PFSK-1 (cell line): ENCODE results near the gene PTPRT.

Source experiments
- FOXP2 ChIP-seq: optimal IDR thresholded peaks from 2 replicates; pipeline ENCODE3; 2011; ENCODE audit warnings: borderline replicate concordance, control low read depth, inconsistent platforms; ENCODE audit not compliant: insufficient read depth; ENCODE audit errors: extremely low read length, extremely low read depth
- POLR2AphosphoS5 ChIP-seq: IDR thresholded peaks from 2 replicates; pipeline ENCODE4 v1.6.1; 2012; ENCODE audit warnings: low read depth, mild to moderate bottlenecking, control low read depth, low read length, moderate library complexity
- REST ChIP-seq, 2 experiments: IDR thresholded peaks; 2 replicates each; pipeline versions ENCODE4 v1.6.1 to v1.8.0; 2011 to 2012; ENCODE audit warnings: low read depth in 2 of 2, low read length in 2 of 2, control low read depth in 1 of 2, inconsistent platforms in 1 of 2, mild to moderate bottlenecking in 1 of 2, moderate library complexity in 1 of 2; ENCODE audit not compliant: insufficient read depth in 1 of 2
- SIN3A ChIP-seq: IDR thresholded peaks from 2 replicates; pipeline ENCODE4 v1.6.1; 2012; ENCODE audit warnings: mild to moderate bottlenecking, low read length, moderate library complexity, borderline replicate concordance; ENCODE audit not compliant: insufficient read depth
- TAF1 ChIP-seq: IDR thresholded peaks from 2 replicates; pipeline ENCODE4 v1.6.1; 2012; ENCODE audit warnings: low read length, control low read depth, borderline replicate concordance; ENCODE audit not compliant: insufficient read depth

The PTPRT gene

DNA sequence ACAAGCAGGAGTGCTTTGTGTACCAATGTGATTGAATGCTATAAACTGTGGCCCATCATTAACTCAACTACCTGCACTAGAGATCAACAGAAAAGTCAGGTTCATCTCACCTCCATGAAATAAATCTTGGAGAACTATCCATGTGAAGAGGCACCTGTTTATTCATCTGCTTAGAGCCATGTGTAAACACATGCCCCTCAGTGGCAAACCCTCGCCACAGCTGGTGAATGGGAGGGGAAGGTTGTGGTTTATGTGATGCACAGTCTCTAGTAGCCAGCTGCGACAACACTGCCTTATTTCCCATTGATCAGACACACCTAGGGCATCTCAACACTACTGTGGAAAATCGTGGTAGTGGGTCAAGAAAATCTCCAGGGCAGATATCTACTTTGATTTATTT is 640.2 kb downstream of the PTPRT start:
- TF ChIP-seq SIN3A = no peak
- TF ChIP-seq FOXP2 = no peak
- TF ChIP-seq REST (IDR thresholded peaks at IDR 0.05; ENCODE audit: insufficient read depth in 1 of 2, low read depth in 2 of 2, low read length in 2 of 2) = no peak
- no peak for TF ChIP-seq TAF1
- no peak for TF ChIP-seq POLR2AphosphoS5

- TF ChIP-seq SIN3A (no peak), FOXP2 (no peak), TAF1 (no peak), REST (IDR thresholded peaks at IDR 0.05; ENCODE audit: insufficient read depth in 1 of 2, low read depth in 2 of 2, low read length in 2 of 2) (no peak)
Observed at GRCh38 chr20:42544926-42545325, 644.8 kb downstream of the PTPRT start.

DNA sequence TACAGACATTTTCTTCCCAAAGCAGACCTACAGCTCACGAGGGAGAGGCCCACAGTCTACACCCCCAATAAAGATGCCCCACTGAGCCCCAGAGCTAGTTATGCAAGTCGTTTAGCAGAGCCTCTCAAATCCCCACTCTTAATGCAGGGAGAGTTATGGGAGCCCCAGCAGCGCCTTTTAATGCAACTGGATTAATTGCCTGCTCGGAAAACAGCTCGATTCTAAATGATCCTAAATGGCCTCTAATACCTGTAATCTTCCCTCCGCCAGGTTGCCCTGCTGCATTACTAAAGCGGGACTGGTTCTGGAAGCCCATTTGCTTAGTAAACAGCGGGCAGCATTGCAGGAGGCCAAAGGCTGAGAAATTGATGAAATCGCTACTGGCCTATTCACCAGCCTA is 656.9 kb downstream of the PTPRT start:
- TF ChIP-seq FOXP2 = no peak
- no peak for TF ChIP-seq POLR2AphosphoS5
- no peak for TF ChIP-seq REST (IDR thresholded peaks at IDR 0.05; ENCODE audit: insufficient read depth in 1 of 2, low read depth in 2 of 2, low read length in 2 of 2)
- TF ChIP-seq SIN3A = no peak
- no peak for TF ChIP-seq TAF1

DNA sequence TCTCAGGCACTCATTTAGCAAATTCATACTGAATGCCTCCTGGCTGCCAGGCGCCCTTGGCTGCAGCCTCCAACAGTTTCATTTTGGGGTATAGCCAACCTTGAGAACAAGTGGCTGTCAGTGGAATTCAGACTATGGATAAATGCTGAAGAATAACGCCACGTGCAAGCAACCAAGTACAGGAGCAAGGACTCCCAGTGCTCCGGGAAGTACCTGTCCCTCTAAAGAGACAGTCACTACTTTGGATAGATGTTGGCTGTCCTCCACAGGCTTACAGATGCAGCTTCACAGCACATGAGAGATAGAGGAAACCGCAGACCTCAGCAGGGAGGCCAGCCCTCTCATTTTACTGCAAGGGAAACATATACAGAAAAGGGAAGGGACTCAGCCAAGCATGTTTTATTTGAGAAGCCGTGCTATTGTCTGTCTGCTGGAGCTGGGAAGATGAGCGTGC is 658.2 kb downstream of the PTPRT start:
- no peak for TF ChIP-seq FOXP2
- TF ChIP-seq POLR2AphosphoS5 = no peak
- no peak for TF ChIP-seq SIN3A
- no peak for TF ChIP-seq REST (IDR thresholded peaks at IDR 0.05; ENCODE audit: insufficient read depth in 1 of 2, low read depth in 2 of 2, low read length in 2 of 2)
- TF ChIP-seq TAF1 = no peak

GRCh38 chr20:42530855-42531448 is 658.8 kb downstream of the PTPRT start:
- TF ChIP-seq POLR2AphosphoS5 (no peak), SIN3A (no peak), REST (IDR thresholded peaks at IDR 0.05; ENCODE audit: insufficient read depth in 1 of 2, low read depth in 2 of 2, low read length in 2 of 2) (no peak), FOXP2 (no peak), TAF1 (no peak)
